AG09319 (cell line): Measurements from ENCODE around the gene MTA1.

Experiments
- DNase-seq: peaks from one replicate; pipeline ENCODE4 v3.0.0-alpha.2; 2010; ENCODE audit warnings: low read depth; ENCODE audit errors: extremely low read depth
- TF ChIP-seq, protein P1 (sequence below): IDR thresholded peaks from 2 replicates; pipeline ENCODE4 v1.5.1; 2011; ENCODE audit warnings: low read depth, mild to moderate bottlenecking, inconsistent platforms, low read length, moderate library complexity

The MTA1 gene

DNA sequence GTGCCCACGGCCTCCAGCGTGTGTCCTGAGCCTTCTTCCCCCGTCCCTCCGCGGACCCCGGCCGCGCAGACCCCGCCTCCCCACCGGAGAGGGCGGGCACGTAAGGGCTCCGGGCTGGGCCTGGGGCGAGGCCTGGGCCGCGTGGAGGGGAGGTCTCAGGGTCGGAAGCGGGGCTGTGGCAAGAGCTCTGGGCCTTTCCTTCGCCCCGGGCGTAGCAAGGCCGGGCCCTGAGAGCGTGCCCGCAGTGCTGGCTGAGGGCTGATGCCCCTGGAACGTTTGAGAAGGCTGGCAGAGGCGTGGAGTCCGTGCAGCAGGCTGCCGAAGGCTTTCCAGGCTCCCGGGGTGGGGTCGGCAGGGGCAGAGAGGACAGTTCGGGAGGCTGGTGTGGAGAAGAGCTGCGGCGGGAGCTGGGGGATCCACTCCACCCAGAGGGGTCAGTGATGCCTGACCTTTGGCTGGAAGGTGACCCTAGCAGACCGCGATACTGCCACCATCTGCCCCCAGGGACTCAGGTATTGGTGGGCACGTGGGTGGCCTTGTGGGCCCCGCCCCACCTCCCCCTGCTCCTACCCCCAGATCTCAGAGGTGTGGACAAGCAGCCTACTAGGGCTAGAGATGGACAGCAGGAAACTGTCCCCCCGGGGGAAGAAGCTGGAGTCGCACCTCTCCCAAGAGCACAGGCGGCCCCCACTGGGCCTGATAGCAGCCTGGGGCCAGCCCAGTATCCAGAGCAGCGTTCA lies 20.7 kb upstream of the MTA1 start:
- TF ChIP-seq, protein P1, sequence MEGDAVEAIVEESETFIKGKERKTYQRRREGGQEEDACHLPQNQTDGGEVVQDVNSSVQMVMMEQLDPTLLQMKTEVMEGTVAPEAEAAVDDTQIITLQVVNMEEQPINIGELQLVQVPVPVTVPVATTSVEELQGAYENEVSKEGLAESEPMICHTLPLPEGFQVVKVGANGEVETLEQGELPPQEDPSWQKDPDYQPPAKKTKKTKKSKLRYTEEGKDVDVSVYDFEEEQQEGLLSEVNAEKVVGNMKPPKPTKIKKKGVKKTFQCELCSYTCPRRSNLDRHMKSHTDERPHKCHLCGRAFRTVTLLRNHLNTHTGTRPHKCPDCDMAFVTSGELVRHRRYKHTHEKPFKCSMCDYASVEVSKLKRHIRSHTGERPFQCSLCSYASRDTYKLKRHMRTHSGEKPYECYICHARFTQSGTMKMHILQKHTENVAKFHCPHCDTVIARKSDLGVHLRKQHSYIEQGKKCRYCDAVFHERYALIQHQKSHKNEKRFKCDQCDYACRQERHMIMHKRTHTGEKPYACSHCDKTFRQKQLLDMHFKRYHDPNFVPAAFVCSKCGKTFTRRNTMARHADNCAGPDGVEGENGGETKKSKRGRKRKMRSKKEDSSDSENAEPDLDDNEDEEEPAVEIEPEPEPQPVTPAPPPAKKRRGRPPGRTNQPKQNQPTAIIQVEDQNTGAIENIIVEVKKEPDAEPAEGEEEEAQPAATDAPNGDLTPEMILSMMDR = no peak
- no peak for DNase-seq

DNA sequence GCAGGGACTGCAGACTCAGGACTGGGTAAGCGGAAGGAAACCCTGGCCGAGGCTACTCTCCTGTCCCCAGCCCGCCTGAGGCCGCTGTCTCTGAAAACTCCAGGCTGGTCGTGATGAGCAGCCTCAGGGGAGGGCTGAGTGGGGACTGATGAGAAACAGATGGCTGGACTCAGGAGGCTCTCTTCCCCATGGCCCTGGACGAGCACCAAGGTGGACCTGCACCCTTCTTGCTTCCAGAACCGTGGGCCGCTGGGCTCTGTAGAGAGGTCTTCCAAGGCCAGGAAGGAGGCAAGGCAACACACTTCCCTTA lies 20.2 kb upstream of the MTA1 start:
- no peak for DNase-seq
- TF ChIP-seq, protein P1 = no peak

DNA sequence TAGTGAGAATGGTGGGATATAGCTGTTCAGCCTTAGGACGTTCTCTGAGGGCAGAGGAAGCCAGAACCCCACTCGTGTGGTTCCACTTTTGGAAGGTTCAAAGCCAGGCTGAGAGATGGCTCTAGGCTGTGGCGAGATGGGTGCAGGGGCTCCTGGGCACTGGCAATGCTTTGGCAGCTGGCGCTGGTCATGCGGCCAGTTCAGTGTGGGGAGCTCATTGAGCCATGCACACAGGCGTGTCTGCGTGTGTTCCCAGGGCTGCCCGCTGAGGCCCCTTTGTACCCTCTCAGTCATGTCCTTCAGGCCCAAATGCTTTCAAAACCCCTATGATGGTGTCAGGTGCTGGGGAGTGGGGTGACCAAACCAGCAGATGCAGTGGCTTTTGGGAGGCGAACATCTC lies 19.6 kb upstream of the MTA1 start:
- no peak for DNase-seq
- TF ChIP-seq, protein P1 = no peak

DNA sequence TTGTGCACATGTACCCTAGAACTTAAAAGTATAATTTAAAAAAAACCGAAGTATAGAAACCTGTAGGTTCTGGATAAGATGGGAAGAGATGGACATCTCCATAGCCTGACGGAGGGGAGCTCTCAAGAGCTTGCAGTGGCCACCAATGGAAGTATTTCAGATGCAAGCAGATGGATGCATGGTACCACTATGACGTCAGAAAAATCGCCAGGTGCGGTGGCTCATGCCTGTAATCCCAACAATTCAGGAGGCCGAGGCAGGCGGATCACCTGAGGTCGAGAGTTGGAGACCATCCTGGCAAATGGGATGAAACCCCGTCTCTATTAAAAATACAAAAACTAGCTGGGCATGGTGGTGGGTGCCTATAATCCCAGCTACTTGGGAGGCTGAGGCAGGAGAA lies 17.9 kb upstream of the MTA1 start:
- no peak for DNase-seq
- TF ChIP-seq, protein P1 = no peak

DNA sequence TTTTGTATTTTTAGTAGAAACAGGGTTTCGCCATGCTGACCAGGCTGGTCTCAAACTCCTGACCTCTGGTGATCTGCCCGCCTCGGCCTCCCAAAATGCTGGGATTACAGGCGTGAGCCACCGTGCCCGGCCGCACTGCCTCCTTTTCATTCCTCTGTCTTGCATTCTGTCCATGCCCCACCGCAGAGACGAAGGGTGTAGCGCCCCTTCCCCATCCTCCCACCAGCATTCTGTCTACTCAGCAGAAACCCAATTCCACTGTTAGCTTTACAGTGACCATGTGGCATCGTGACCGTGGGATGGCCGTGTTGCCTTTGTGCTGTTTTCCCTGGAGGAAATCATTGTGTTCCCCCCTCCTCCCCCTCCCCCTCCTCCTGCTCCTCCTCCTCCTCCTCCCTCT lies 11.0 kb upstream of the MTA1 start:
- DNase-seq = no peak
- TF ChIP-seq, protein P1 = no peak

DNA sequence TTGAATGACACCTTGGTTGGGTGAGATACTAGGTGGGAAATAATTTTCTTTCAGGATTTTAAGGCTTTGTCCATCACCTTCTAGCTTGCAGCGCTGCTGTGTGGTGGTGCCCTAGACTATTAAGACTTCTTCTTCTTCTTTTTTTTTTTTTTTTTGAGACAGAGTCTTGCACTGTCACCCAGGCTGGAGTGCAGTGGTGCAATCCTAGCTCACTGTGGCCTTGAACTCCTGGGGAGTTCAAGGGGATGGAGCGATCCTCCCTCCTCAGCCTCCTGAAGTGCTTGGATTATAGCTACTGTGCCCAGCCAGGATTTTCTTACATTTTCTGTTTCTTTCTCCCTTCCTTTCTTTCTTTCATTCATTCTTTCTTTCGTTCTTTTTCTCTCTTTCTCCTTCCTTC lies 10.3 kb upstream of the MTA1 start:
- DNase-seq = no peak
- TF ChIP-seq, protein P1 = no peak

DNA sequence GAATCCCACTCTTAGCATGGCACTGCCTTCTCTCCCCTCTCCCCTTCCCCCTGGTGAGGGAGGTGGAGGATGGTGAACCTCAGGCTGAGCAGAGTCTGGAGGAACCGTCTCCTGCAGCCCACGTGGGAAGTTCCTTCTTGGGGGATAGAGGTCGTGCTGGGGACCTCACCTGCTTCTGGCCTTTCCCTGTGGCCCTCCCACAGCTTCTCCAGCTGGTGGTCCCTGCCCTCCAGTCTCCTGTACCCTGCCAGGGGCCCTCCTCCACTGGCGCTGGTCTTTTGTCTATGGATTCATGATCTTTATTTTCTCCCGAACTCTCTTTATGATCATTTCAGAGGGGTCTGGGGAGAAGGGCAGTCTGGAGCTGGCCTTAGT lies 9.0 kb upstream of the MTA1 start:
- TF ChIP-seq, protein P1 = no peak
- DNase-seq = no peak
